Measurements from ENCODE around the gene DNAJC16.
"Not testable (repeated sequence)": the region's sequence is repeated elsewhere in the genome, so short reads cannot be mapped to it uniquely, and the experiment has no call there.

Gene DNAJC16

GRCh38 chr1:15592285-15592684 is 65.6 kb downstream of the DNAJC16 start:
- no peak for DNase-seq

- no peak for DNase-seq
These were observed 69.4 kb downstream of the DNAJC16 start for GRCh38 chr1:15595809-15596617.

GRCh38 chr1:15598436-15598835 is 71.8 kb downstream of the DNAJC16 start:
- DNase-seq: no peak

GRCh38 chr1:15603050-15603965 is 76.7 kb downstream of the DNAJC16 start:
- peak; percentile 86 to 87 for DNase-seq

- DNase-seq: not testable (repeated sequence)
These were observed 77.3 kb downstream of the DNAJC16 start for GRCh38 chr1:15603966-15604282.

- DNase-seq: not testable (repeated sequence)
These were observed 77.8 kb downstream of the DNAJC16 start for GRCh38 chr1:15604400-15604799.

GRCh38 chr1:15605398-15606383 is 79.0 kb downstream of the DNAJC16 start:
- no peak for DNase-seq

- no peak for DNase-seq
These were observed 83.0 kb downstream of the DNAJC16 start for GRCh38 chr1:15609631-15610030.

GRCh38 chr1:15610167-15610566 is 83.5 kb downstream of the DNAJC16 start:
- no peak for DNase-seq

- DNase-seq: no peak
These were observed 89.9 kb downstream of the DNAJC16 start for GRCh38 chr1:15616373-15617172.

- DNase-seq: peak; percentile 87 to 91
These were observed 90.8 kb downstream of the DNAJC16 start, which contains the start of gene DDI2 for GRCh38 chr1:15617173-15618076. DDI2 (plus strand) TSS chr1:15617458; CDS start chr1:15617671, 213 bp downstream.

- DNase-seq: no peak
These were observed 91.5 kb downstream of the DNAJC16 start for GRCh38 chr1:15618077-15618654.

- no peak for DNase-seq
These were observed 92.2 kb downstream of the DNAJC16 start for GRCh38 chr1:15618655-15619525.

GRCh38 chr1:15620155-15620545 is 93.5 kb downstream of the DNAJC16 start:
- DNase-seq: no peak

- DNase-seq: no peak
These were observed 94.4 kb downstream of the DNAJC16 start for GRCh38 chr1:15620902-15621682.

- DNase-seq: no peak
These were observed 95.3 kb downstream of the DNAJC16 start for GRCh38 chr1:15621975-15622374.

GRCh38 chr1:15622712-15623373 is 96.2 kb downstream of the DNAJC16 start:
- DNase-seq: no peak

- DNase-seq: no peak
These were observed 96.8 kb downstream of the DNAJC16 start for GRCh38 chr1:15623435-15623834.

All from stimulated activated CD4-positive, alpha-beta T cell treated with anti-CD3 and anti-CD28 coated beads, Interleukin-2, amount 100 ng/mL, for 48 hours (primary cell).